Caco-2 (cell line): ENCODE measurements around the gene ANKRD13A. TPM values are rescaled to one million over a fixed set of nuclear protein-coding genes. Genes with fewer than 3 reads are reported as not detected.

Source experiments
- BruUV-seq: library from RNA; stranded (reverse); fragments of 400-500 nt; replicated peaks from 2 replicates; lab custom pipeline; 2021; lab: Mats Ljungman, UMichigan
- CTCF ChIA-PET: fragments of 300-600 bp; sonication (Branson Sonifier 250); formaldehyde crosslinking; loops from one replicate; lab custom pipeline; 2022; ENCODE audit warnings: antibody characterized with exemption; lab: Charles Lee
- POLR2A ChIA-PET: fragments of 300-600 bp; sonication (Branson Sonifier 250); formaldehyde crosslinking; loops from one replicate; lab custom pipeline; 2022; ENCODE audit warnings: antibody characterized with exemption; lab: Charles Lee
- DNase-seq, 2 experiments: peaks; one replicate each; pipeline versions ENCODE4 v3.0.0 to v3.0.0-alpha.2; 2020 to 2022
- H3K27me3 ChIP-seq: replicated peaks from 2 replicates; pipeline ENCODE4 v1.6.0; 2011; ENCODE audit warnings: low read length; ENCODE audit not compliant: control insufficient read depth, insufficient read depth
- H3K36me3 ChIP-seq: 2 replicates; pipeline ENCODE4 v1.5.1; 2011; ENCODE audit warnings: low read length; ENCODE audit not compliant: control insufficient read depth, insufficient read depth
- H3K4me1 ChIP-seq: fragments of 250-450 bp; sonication (Bioruptor Pico); 2 replicates; pipeline ENCODE4 v1.5.1; 2020; ENCODE audit warnings: mild to moderate bottlenecking
- H3K4me3 ChIP-seq: 2 replicates; pipeline ENCODE4 v1.5.1; 2011; ENCODE audit warnings: low read depth, mild to moderate bottlenecking, control low read depth, low read length
- H3K9me3 ChIP-seq: fragments of 250-450 bp; sonication (Bioruptor Pico); 2 replicates; pipeline ENCODE4 v1.5.1; 2020; ENCODE audit warnings: mild to moderate bottlenecking, moderate library complexity
- H3K27ac Mint-ChIP-seq: one replicate; pipeline ENCODE4 v1.8.0; 2022; ENCODE audit warnings: mixed read lengths; ENCODE audit not compliant: unreplicated experiment
- H3K27me3 Mint-ChIP-seq: one replicate; pipeline ENCODE4 v1.8.0; 2022; ENCODE audit warnings: mixed read lengths; ENCODE audit not compliant: insufficient read depth, unreplicated experiment
- H3K36me3 Mint-ChIP-seq: one replicate; pipeline ENCODE4 v1.8.0; 2022; ENCODE audit warnings: mild to moderate bottlenecking, mixed read lengths; ENCODE audit not compliant: insufficient read depth, unreplicated experiment
- H3K4me1 Mint-ChIP-seq: one replicate; pipeline ENCODE4 v1.8.0; 2022; ENCODE audit warnings: low read depth, mixed read lengths; ENCODE audit not compliant: unreplicated experiment
- H3K4me3 Mint-ChIP-seq: one replicate; pipeline ENCODE4 v1.8.0; 2022; ENCODE audit warnings: mild to moderate bottlenecking, moderate library complexity, mixed read lengths; ENCODE audit not compliant: unreplicated experiment
- H3K9me3 Mint-ChIP-seq: one replicate; pipeline ENCODE4 v1.8.0; 2022; ENCODE audit warnings: mixed read lengths; ENCODE audit not compliant: unreplicated experiment
- CTCF ChIP-seq, 2 experiments: fragments of 200-600 bp in 1 of 2; IDR thresholded peaks; 1 replicate in 1 of 2; 2 replicates in 1 of 2; pipeline versions ENCODE4 v1.5.1 to v1.8.0; 2011 to 2022; ENCODE audit warnings: antibody characterized with exemption in 1 of 2, control low read depth in 1 of 2, inconsistent platforms in 1 of 2, low read depth in 1 of 2, low read length in 1 of 2, mild to moderate bottlenecking in 1 of 2, moderate library complexity in 1 of 2; ENCODE audit not compliant: insufficient read depth in 1 of 2, severe bottlenecking in 1 of 2, unreplicated experiment in 1 of 2
- intact Hi-C: fragments of 100-400 bp; cut with micrococcal nuclease; formaldehyde crosslinking; loops from one replicate; pipeline ENCODE4 v1.10.0; 2022; ENCODE audit not compliant: unreplicated experiment
- total RNA-seq: library from RNA; stranded (reverse); gene quantifications from 2 replicates; pipeline ENCODE4 v1.2.3, GENCODE V29; 2022

The ANKRD13A gene
- total RNA-seq, 1 experiment from 2014 or later, result 42.2 TPM

- H3K4me3 Mint-ChIP-seq, result no peak overlapping the region
- BruUV-seq, result no TSS peak
- H3K36me3 Mint-ChIP-seq, result peaks cover 17% of the 10 kb centered on the region
- DNase-seq, result no peak
- no peaks in the 10 kb centered on the region for H3K9me3 Mint-ChIP-seq
- no peaks in the 10 kb centered on the region for H3K27me3 Mint-ChIP-seq
- no peaks in the 10 kb centered on the region for H3K4me1 ChIP-seq
- ChIA-PET CTCF (interaction anchor here (0.5 kb wide), 2 partner anchors 162 to 233 kb away, joined by 3 to 4 read pairs; no protein-coding TSS in a partner anchor), POLR2A (no interaction called here)
- H3K4me3 ChIP-seq, result no peak overlapping the region
- no peaks in the 10 kb centered on the region for H3K9me3 ChIP-seq
- no peaks in the 10 kb centered on the region for H3K4me1 Mint-ChIP-seq
- H3K27ac Mint-ChIP-seq, result no peak overlapping the region
- H3K36me3 ChIP-seq, result peaks cover 2% of the 10 kb centered on the region; the same call in 1 of the 2 replicates
- no peaks in the 10 kb centered on the region for H3K27me3 ChIP-seq
- intact Hi-C loops, result no loop called here
- TF ChIP-seq CTCF (IDR thresholded peaks at IDR 0.05; ENCODE audit: insufficient read depth in 1 of 2, low read depth in 1 of 2, low read length in 1 of 2, severe bottlenecking in 1 of 2, unreplicated experiment in 1 of 2), result no peak
These were observed 31.7 kb upstream of the ANKRD13A start for GRCh38 chr12:109967383-109968031.

- BruUV-seq, result no TSS peak
- no peaks in the 10 kb centered on the region for H3K9me3 Mint-ChIP-seq
These were observed 31.2 kb upstream of the ANKRD13A start for GRCh38 chr12:109968032-109968420.

GRCh38 chr12:109968801-109969200, 30.4 kb upstream of the ANKRD13A start:
- no TSS peak for BruUV-seq
- Mint-ChIP-seq H3K9me3 (no peaks in the 10 kb centered on the region), H3K27ac (no peak overlapping the region), H3K27me3 (no peaks in the 10 kb centered on the region), H3K36me3 (peaks cover 23% of the 10 kb centered on the region), H3K4me3 (no peak overlapping the region), H3K4me1 (no peaks in the 10 kb centered on the region)
- Histone ChIP-seq H3K4me3 (no peak overlapping the region), H3K27me3 (no peaks in the 10 kb centered on the region), H3K36me3 (no peaks in the 10 kb centered on the region; the same call in 1 of the 2 replicates), H3K9me3 (no peaks in the 10 kb centered on the region), H3K4me1 (no peaks in the 10 kb centered on the region)
- intact Hi-C loops, result no loop called here
- ChIA-PET CTCF (no interaction called here), POLR2A (no interaction called here)
- no peak for DNase-seq
- no peak for TF ChIP-seq CTCF (IDR thresholded peaks at IDR 0.05; ENCODE audit: insufficient read depth in 1 of 2, low read depth in 1 of 2, low read length in 1 of 2, severe bottlenecking in 1 of 2, unreplicated experiment in 1 of 2)

More at GRCh38 chr12:109968032-109968420, 31.2 kb upstream of the ANKRD13A start:
- Histone ChIP-seq H3K4me1 (no peaks in the 10 kb centered on the region), H3K36me3 (peaks cover 2% of the 10 kb centered on the region; the same call in 1 of the 2 replicates), H3K9me3 (no peaks in the 10 kb centered on the region), H3K4me3 (no peak overlapping the region), H3K27me3 (no peaks in the 10 kb centered on the region)
- ChIA-PET CTCF (interaction anchor here (0.5 kb wide), 1 partner anchor 162 kb away, joined by 4 read pairs; no protein-coding TSS in a partner anchor), POLR2A (no interaction called here)
- Mint-ChIP-seq H3K27me3 (no peaks in the 10 kb centered on the region), H3K4me1 (no peaks in the 10 kb centered on the region), H3K4me3 (no peak overlapping the region), H3K27ac (no peak overlapping the region), H3K36me3 (peaks cover 17% of the 10 kb centered on the region)
- intact Hi-C loops, result no loop called here
- no peak for DNase-seq
- no peak for TF ChIP-seq CTCF (IDR thresholded peaks at IDR 0.05; ENCODE audit: insufficient read depth in 1 of 2, low read depth in 1 of 2, low read length in 1 of 2, severe bottlenecking in 1 of 2, unreplicated experiment in 1 of 2)
